GM12872 (cell line): ENCODE results near the gene MTHFSD.
A peak's percentile ranks its signal among the peaks of the same experiment; 100 is the strongest.

ENCODE experiments used
- TF ChIP-seq, protein P1 (sequence below): IDR thresholded peaks from 3 replicates; pipeline ENCODE4 v1.5.1; 2011; ENCODE audit warnings: low read depth, mild to moderate bottlenecking, low read length, moderate library complexity; ENCODE audit not compliant: insufficient read depth

The MTHFSD gene

GRCh38 chr16:86579268-86580062, 24.4 kb upstream of the MTHFSD start:
- TF ChIP-seq, protein P1, sequence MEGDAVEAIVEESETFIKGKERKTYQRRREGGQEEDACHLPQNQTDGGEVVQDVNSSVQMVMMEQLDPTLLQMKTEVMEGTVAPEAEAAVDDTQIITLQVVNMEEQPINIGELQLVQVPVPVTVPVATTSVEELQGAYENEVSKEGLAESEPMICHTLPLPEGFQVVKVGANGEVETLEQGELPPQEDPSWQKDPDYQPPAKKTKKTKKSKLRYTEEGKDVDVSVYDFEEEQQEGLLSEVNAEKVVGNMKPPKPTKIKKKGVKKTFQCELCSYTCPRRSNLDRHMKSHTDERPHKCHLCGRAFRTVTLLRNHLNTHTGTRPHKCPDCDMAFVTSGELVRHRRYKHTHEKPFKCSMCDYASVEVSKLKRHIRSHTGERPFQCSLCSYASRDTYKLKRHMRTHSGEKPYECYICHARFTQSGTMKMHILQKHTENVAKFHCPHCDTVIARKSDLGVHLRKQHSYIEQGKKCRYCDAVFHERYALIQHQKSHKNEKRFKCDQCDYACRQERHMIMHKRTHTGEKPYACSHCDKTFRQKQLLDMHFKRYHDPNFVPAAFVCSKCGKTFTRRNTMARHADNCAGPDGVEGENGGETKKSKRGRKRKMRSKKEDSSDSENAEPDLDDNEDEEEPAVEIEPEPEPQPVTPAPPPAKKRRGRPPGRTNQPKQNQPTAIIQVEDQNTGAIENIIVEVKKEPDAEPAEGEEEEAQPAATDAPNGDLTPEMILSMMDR = no peak

- TF ChIP-seq, protein P1 = no peak
These were observed 23.7 kb upstream of the MTHFSD start for GRCh38 chr16:86578611-86579267.

- TF ChIP-seq, protein P1 = no peak
These were observed 23.1 kb upstream of the MTHFSD start, which contains the start of gene FOXL1 for GRCh38 chr16:86578061-86578599. Gene FOXL1, plus strand, starts transcription at chr16:86578549. Its CDS starts 175 bp downstream, at chr16:86578724.

- TF ChIP-seq, protein P1 = no peak
These were observed 22.4 kb upstream of the MTHFSD start for GRCh38 chr16:86577314-86577971.

DNA sequence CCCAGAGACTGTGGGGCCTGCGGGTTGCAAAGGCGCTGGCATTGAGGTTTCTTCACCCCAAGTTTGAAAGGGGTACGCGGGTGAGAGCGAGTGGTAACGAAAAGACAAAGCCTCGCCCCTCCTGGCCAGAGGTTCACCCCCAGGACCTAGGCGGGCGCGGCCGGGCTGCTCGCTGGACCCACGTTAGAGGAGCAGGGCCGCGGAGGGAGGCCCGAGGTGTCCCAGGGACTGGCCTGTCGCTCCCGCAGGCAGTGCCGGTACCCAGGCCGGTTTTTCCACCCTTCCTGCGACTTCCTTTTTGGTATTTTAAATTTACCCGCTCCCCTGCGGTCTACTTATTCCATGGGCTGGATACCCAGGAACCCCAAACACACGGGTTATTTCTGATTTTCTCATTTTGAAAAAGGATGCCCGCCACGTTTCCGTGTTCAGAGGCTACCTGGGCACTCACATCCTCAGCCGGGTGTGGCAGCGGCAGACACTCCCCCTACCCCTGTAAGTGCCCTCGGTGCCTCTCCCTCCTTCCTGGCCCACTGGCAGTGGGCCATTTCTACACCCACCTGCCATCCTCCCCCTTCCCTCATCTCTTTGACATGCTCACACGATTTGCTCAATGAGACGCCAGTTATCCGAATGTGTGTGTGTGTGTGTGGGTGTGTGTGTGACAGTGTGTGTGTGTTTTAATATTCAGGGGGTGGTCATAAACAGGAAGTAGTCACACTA, 21.7 kb upstream of the MTHFSD start:
- TF ChIP-seq, protein P1 = no peak

GRCh38 chr16:86575754-86576557, 20.9 kb upstream of the MTHFSD start:
- TF ChIP-seq, protein P1 = peak; percentile 27; the same call in 1 of the 3 replicates
